Fibroblast of villous mesenchyme (primary cell): ENCODE data around the gene MGAT5. TPM values are rescaled to one million over a fixed set of nuclear protein-coding genes. Genes with fewer than 3 reads are reported as not detected.

ENCODE experiments used
- DNase-seq: peaks from one replicate; pipeline ENCODE4 v3.0.0-alpha.2; 2010; ENCODE audit warnings: low read depth
- H3K4me3 ChIP-seq: 2 replicates; pipeline ENCODE4 v1.5.1; 2011; ENCODE audit warnings: low read depth, mild to moderate bottlenecking, low read length
- CTCF ChIP-seq: IDR thresholded peaks from 2 replicates; pipeline ENCODE4 v1.5.1; 2012; ENCODE audit warnings: low read depth, mild to moderate bottlenecking, low read length; ENCODE audit not compliant: insufficient read depth
- total RNA-seq: library from RNA; depleted of rRNA; stranded (reverse); fragments of >200 nt; gene quantifications from 2 replicates; pipeline ENCODE4 v1.2.3, GENCODE V29; 2012

MGAT5 gene
- total RNA-seq, 1 donor = 109 TPM

GRCh38 chr2:134491771-134492441, 238.0 kb downstream of the MGAT5 start:
- H3K4me3 ChIP-seq = no peak overlapping the region
- TF ChIP-seq CTCF = no peak
- DNase-seq = peak; percentile 6

- no peak overlapping the region for H3K4me3 ChIP-seq
- no peak for DNase-seq
- TF ChIP-seq CTCF = no peak
Observed at GRCh38 chr2:134493797-134494196, 239.9 kb downstream of the MGAT5 start.

GRCh38 chr2:134498654-134499053, 244.8 kb downstream of the MGAT5 start:
- no peak for DNase-seq
- TF ChIP-seq CTCF = no peak
- H3K4me3 ChIP-seq = no peak overlapping the region

- DNase-seq = no peak
- H3K4me3 ChIP-seq = no peak overlapping the region
- TF ChIP-seq CTCF = no peak
Observed at GRCh38 chr2:134499307-134499926, 245.5 kb downstream of the MGAT5 start.

- no peak for TF ChIP-seq CTCF
- no peak overlapping the region for H3K4me3 ChIP-seq
- peak; percentile 63 for DNase-seq
Observed at GRCh38 chr2:134500211-134500935, 246.5 kb downstream of the MGAT5 start.

- no peak overlapping the region for H3K4me3 ChIP-seq
- no peak for TF ChIP-seq CTCF
Observed at GRCh38 chr2:134501476-134502091, 247.7 kb downstream of the MGAT5 start.

More at GRCh38 chr2:134501476-134502091, 247.7 kb downstream of the MGAT5 start:
- no peak for DNase-seq
